ENCODE measurements around the gene DGCR6L.

- TF ChIP-seq REST (IDR thresholded peaks at IDR 0.05; ENCODE audit: low read depth, low read length) (no peak), MYC (IDR thresholded peaks at IDR 0.05; ENCODE audit: insufficient read depth, insufficient read length, insufficient replicate concordance, low read length, severe bottlenecking) (no peak)
Measured at GRCh38 chr22:20290578-20291248, 29.1 kb downstream of the DGCR6L start.

Data from GM12878 (cell line).